ENCODE data around the gene VPS36. TPM values are rescaled to one million over a fixed set of nuclear protein-coding genes. Genes with fewer than 3 reads are reported as not detected.
"Not testable (repeated sequence)": the region's sequence is repeated elsewhere in the genome, so short reads cannot be mapped to it uniquely, and the experiment has no call there.

VPS36 gene
- total RNA-seq, 6 experiments from 2014 or later = 16.7 to 24.3 (median 19.9) TPM

GRCh38 chr13:52383366-52383765 is 67.1 kb downstream of the VPS36 start:
- H3K27ac Mint-ChIP-seq = no peak overlapping the region
- peaks cover 13% of the 10 kb centered on the region for H3K4me1 Mint-ChIP-seq (ENCODE audit: low read depth)
- no peaks in the 10 kb centered on the region for H3K9me3 Mint-ChIP-seq
- H3K36me3 Mint-ChIP-seq (ENCODE audit: low read depth) = no peaks in the 10 kb centered on the region; the same call in 1 of the 2 replicates
- no peaks in the 10 kb centered on the region; the same call in 1 of the 2 replicates for H3K27me3 Mint-ChIP-seq (ENCODE audit: insufficient read depth)
- no peak for TF ChIP-seq CTCF (IDR thresholded peaks at IDR 0.05)
- DNase-seq = no peak
- H3K4me3 Mint-ChIP-seq = no peak overlapping the region

- Mint-ChIP-seq H3K4me1 (ENCODE audit: low read depth) (peaks cover 14% of the 10 kb centered on the region), H3K4me3 (no peak overlapping the region), H3K9me3 (no peaks in the 10 kb centered on the region)
These were observed 72.1 kb downstream of the VPS36 start for GRCh38 chr13:52378312-52378711.

GRCh38 chr13:52377898-52378297 is 72.5 kb downstream of the VPS36 start:
- H3K9me3 Mint-ChIP-seq = no peaks in the 10 kb centered on the region
- no peak overlapping the region for H3K27ac Mint-ChIP-seq
- H3K4me1 Mint-ChIP-seq (ENCODE audit: low read depth) = peaks cover 16% of the 10 kb centered on the region
- DNase-seq = no peak
- H3K27me3 Mint-ChIP-seq (ENCODE audit: insufficient read depth) = no peaks in the 10 kb centered on the region; the same call in 1 of the 2 replicates
- H3K4me3 Mint-ChIP-seq = no peak overlapping the region
- TF ChIP-seq CTCF (IDR thresholded peaks at IDR 0.05) = no peak
- no peaks in the 10 kb centered on the region for H3K36me3 Mint-ChIP-seq (ENCODE audit: low read depth)

More at GRCh38 chr13:52378312-52378711, 72.1 kb downstream of the VPS36 start:
- Mint-ChIP-seq H3K27me3 (ENCODE audit: insufficient read depth) (no peaks in the 10 kb centered on the region; the same call in 1 of the 2 replicates), H3K27ac (no peak overlapping the region), H3K36me3 (ENCODE audit: low read depth) (no peaks in the 10 kb centered on the region)
- TF ChIP-seq CTCF (IDR thresholded peaks at IDR 0.05) = no peak
- DNase-seq = no peak

DNA sequence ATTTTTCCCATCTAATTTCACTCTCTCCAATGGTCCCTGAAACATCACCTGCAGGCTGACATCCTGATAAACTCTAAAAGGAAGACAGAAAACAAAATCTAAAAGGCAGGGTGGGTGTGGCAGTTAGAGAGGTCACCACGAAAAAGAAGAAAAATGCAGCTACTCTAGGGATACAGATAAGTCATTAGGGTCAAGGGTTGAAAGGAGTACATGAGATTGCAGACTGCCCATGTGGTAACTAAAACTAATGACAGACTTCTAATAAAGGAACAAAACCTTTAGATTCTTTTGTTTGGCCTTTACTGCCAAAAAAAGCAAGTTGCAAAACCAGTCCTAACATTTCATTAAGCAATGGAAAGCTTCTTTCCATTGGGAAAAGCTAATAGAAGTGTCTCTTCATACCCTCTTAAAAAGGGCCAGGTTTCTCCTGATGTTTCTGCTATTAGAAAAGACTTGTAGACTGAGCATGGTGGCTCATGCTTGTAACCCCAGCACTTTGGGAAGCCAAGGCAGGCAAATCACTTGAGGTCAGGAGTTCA is 75.5 kb downstream of the VPS36 start:
- Mint-ChIP-seq H3K4me1 (ENCODE audit: low read depth) (peaks cover 36% of the 10 kb centered on the region), H3K27ac (no peak overlapping the region)
- DNase-seq = no peak

GRCh38 chr13:52374389-52374788 is 76.0 kb downstream of the VPS36 start:
- DNase-seq = no peak
- no peak overlapping the region for H3K27ac Mint-ChIP-seq
- no peak overlapping the region for H3K4me3 Mint-ChIP-seq
- H3K4me1 Mint-ChIP-seq (ENCODE audit: low read depth) = peaks cover 36% of the 10 kb centered on the region
- no peaks in the 10 kb centered on the region for H3K9me3 Mint-ChIP-seq
- no peaks in the 10 kb centered on the region for H3K36me3 Mint-ChIP-seq (ENCODE audit: low read depth)
- no peak for TF ChIP-seq CTCF (IDR thresholded peaks at IDR 0.05)
- no peaks in the 10 kb centered on the region; the same call in 1 of the 2 replicates for H3K27me3 Mint-ChIP-seq (ENCODE audit: insufficient read depth)

More for the DNA sequence above, 75.5 kb downstream of the VPS36 start:
- Mint-ChIP-seq H3K9me3 (no peaks in the 10 kb centered on the region), H3K4me3 (no peak overlapping the region), H3K36me3 (ENCODE audit: low read depth) (no peaks in the 10 kb centered on the region), H3K27me3 (ENCODE audit: insufficient read depth) (no peaks in the 10 kb centered on the region; the same call in 1 of the 2 replicates)
- no peak for TF ChIP-seq CTCF (IDR thresholded peaks at IDR 0.05)

DNA sequence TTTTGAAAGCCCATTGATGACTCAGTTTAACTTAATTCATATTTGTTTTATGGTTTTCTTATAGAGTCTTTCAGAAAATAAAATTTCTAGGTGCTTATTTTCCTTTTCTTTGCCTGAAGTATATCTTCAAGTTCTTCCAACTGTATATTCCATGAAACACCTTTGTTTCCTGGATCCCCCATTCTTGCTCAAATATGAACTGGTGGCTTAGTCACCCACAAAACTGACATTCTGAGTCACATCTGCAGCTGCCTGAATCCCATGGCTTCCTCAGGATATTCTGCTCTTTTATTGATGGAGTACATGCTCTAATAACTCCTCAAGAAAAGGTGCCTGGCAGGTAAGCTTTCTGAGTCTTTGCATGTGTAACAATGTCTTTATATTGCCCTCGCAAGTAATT is 77.2 kb downstream of the VPS36 start:
- not testable (repeated sequence) for H3K9me3 Mint-ChIP-seq; H3K36me3 Mint-ChIP-seq (ENCODE audit: low read depth); H3K4me3 Mint-ChIP-seq; H3K27me3 Mint-ChIP-seq (ENCODE audit: insufficient read depth); H3K27ac Mint-ChIP-seq
- DNase-seq = peak; percentile 10
- peaks cover 29% of the 10 kb centered on the region for H3K4me1 Mint-ChIP-seq (ENCODE audit: low read depth)

All from HFFc6 (cell line).